GM21423 (cell line): Measurements from ENCODE around the gene NELFE.
"Not testable (repeated sequence)": the region's sequence is repeated elsewhere in the genome, so short reads cannot be mapped to it uniquely, and the experiment has no call there.

ENCODE experiments used
- ATAC-seq: cut with Tn5 transposase; IDR thresholded peaks from one replicate; pipeline ENCODE4 v1.9.1; 2021; ENCODE audit warnings: mild to moderate bottlenecking, moderate library complexity; ENCODE audit not compliant: unreplicated experiment

NELFE gene, protein sequence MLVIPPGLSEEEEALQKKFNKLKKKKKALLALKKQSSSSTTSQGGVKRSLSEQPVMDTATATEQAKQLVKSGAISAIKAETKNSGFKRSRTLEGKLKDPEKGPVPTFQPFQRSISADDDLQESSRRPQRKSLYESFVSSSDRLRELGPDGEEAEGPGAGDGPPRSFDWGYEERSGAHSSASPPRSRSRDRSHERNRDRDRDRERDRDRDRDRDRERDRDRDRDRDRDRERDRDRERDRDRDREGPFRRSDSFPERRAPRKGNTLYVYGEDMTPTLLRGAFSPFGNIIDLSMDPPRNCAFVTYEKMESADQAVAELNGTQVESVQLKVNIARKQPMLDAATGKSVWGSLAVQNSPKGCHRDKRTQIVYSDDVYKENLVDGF

GRCh38 chr6:31958741-31959739 lies at the start of gene NELFE, which contains the start of gene SKIC2:
NELFE (minus strand) TSS chr6:31958971; CDS start chr6:31958446, 525 bp downstream.
SKIC2 (plus strand) TSS chr6:31959175; CDS start chr6:31959193, 18 bp downstream.
- peak; percentile 96 for ATAC-seq

GRCh38 chr6:32008037-32008436 lies 49.3 kb upstream of the NELFE start:
- not testable (repeated sequence) for ATAC-seq

DNA sequence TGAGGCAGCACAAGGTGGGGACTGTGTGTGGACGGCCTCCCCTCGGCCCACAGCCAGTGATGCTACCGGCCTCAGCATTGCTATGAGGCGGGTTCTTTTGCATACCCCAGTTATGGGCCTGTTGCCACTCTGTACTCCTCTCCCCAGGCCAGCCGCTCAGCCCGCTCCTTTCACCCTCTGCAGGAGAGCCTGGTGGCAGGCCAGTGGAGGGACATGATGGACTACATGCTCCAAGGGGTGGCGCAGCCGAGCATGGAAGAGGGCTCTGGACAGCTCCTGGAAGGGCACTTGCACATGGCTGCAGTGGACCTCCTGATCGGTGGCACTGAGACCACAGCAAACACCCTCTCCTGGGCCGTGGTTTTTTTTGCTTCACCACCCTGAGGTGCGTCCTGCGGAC lies 48.3 kb upstream of the NELFE start:
- ATAC-seq, result not testable (repeated sequence)

- ATAC-seq, result not testable (repeated sequence)
Observed at GRCh38 chr6:32005991-32006529, 47.3 kb upstream of the NELFE start.

GRCh38 chr6:32005538-32005880 lies 46.7 kb upstream of the NELFE start:
- ATAC-seq, result not testable (repeated sequence)

DNA sequence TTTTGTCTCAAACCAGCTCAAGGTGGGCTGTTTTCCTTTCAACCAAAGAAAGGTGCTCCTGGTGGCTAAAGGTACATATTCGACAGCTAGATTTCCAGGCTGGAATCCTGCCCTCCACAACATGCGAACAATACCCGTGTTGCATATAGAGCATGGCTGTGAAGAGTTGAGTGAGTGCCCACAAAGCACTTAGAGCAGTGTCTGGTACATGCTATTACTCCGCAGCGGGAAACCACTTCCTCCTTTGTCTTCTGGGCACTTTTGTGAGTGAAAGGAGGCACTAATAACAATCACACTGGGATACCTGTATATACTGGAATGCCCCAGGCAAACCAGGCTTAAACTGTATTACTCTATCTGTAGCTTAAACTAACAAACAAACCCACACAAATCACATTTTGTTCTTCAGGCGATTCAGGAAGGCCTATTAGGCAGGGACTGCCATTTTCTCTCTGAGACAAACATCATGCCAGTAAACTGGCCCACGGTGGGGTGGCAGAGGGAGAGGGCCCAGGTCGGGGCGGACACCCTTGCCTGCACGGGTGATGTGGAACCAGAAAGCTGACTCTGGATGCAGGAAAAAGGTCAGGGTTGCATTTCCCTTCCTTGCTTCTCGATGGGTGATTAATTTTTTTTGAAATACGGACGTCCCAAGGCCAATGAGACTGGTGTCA lies 46.2 kb upstream of the NELFE start:
- ATAC-seq, result not testable (repeated sequence)

DNA sequence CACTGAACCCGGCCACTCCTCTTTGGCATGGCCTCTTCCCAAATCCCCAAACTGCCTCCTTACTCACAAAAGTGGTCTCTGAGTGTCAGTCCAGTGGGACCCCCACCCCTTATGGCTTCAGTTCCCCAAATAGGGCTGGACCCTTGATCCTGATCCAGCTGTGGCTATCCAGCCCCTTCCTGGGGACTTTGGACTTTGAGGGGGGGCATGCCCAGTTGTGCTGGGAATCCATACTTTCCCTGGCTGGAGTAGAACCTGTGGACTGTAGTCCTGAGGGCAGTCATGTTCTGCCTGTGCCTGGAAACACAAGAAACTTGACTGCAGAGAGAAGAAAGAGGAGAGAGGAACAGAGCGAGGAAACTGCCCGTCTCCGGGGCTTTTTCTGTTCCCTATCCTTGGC lies 45.6 kb upstream of the NELFE start:
- ATAC-seq, result not testable (repeated sequence)

DNA sequence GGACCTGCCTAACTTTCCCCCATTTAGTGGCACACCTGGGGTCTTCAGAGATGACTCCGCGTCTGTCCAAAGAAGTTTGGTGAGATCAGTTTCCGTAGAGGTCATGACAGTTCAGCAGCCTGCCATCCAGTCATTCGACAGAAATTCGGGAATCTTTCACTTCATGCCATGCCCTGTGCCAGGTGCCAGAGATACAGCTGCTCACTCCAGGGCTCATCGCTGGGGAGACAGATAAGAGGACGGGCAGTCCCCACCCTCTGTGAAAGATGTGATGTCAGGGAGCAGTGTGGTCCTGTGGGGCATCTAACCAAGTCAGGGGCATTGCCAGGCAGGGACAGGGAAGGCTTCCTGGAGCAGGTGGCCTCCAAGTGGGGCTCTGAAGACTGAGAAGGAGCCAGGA lies 44.5 kb upstream of the NELFE start:
- ATAC-seq, result not testable (repeated sequence)

GRCh38 chr6:32002546-32003268 lies 43.9 kb upstream of the NELFE start:
- ATAC-seq, result not testable (repeated sequence)

DNA sequence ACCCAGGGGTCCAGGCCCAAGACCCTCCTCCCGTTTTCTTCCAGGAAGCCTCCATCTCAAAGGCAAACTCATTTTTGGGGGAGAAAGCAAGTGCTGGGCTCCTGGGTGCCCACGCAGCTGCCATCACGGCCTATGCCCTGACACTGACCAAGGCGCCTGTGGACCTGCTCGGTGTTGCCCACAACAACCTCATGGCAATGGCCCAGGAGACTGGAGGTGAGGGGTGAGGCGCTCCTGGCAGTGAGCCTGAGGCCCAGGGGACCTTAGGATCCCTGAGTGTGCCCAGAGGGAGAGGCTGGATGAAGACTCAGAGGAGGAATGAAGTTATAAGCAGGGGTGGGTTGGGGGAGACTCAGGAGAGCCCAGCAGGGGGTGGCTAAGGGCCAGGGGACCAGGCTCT lies 37.6 kb upstream of the NELFE start:
- not testable (repeated sequence) for ATAC-seq

GRCh38 chr6:31994421-31994820 lies 35.6 kb upstream of the NELFE start:
- not testable (repeated sequence) for ATAC-seq

DNA sequence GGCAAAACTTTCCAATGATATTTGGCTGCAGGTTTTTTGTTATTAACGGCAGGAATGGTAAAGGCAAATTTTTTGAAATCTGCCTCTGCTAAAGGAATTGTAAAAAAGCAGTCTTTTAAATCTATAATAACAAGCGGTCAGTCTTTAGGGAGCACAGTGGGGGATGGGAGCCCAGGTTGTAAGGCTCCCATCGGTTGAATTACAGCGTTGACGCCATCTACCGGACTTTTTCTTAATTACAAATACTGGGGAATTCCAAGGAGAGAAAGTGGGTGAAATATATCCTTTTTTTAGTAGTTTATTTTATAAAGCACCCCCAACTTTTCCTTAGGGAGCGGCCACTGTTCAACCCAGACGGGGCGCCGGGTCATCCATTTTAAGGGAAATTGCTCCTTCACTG lies 30.6 kb upstream of the NELFE start:
- ATAC-seq, result not testable (repeated sequence)

DNA sequence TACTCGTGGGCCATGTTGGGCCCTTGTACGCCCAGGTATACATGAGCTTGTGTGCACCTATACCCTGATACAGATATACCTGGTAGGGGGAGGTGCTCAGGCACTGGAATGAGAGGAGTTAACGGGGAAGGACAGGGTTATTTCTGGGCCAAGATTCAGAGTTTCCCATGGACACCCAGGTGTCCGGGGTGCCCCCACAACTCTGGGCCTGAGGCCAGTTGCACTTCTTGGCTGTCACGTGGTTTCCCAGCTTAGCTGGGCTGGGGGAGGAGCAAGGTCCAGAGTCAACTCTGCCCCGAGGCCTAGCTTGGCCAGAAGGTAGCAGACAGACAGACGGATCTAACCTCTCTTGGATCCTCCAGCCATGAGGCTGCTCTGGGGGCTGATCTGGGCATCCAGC lies 23.0 kb upstream of the NELFE start, which contains the start of gene C4A:
Gene C4A (plus strand): TSS at position 314 of the 400 bp plus-strand sequence. CDS start 51 bp downstream, at position 365.
- ATAC-seq, result not testable (repeated sequence)

DNA sequence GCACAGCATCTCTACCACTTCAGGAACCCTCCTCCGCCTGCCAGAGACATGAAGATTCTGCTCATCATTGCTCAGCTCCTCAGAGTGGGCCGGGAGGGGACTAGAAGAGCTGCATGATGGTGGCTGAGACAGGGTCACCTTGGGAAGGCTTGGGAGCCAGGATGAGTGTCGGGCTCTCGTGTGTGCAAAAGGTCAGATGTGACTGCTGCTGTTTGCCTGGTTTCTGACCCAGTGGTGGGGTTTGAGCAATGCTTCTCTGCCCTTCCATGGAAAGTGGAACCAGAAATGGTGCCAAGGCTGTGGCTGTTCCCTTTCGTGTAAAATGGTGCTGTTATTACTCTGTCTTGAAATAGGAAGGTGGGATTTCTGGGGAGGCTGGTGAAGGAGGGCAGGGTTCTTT lies 22.2 kb upstream of the NELFE start:
- ATAC-seq, result not testable (repeated sequence)

- not testable (repeated sequence) for ATAC-seq
Observed at GRCh38 chr6:31980195-31980876, 21.6 kb upstream of the NELFE start.

GRCh38 chr6:31979238-31979898 lies 20.6 kb upstream of the NELFE start:
- ATAC-seq, result no peak

- ATAC-seq, result no peak
Observed at GRCh38 chr6:31978831-31979230, 20.1 kb upstream of the NELFE start.

- no peak for ATAC-seq
Observed at GRCh38 chr6:31977816-31978431, 19.2 kb upstream of the NELFE start.
